Measurements from ENCODE around the gene HSPA13. TPM values are rescaled to one million over a fixed set of nuclear protein-coding genes. Genes with fewer than 3 reads are reported as not detected.
A peak's percentile ranks its signal among the peaks of the same experiment; 100 is the strongest.

The HSPA13 gene
- total RNA-seq, 1 experiment from 2014 or later, result 25.1 TPM

GRCh38 chr21:14361958-14362357 is 21.0 kb downstream of the HSPA13 start:
- ChIA-PET POLR2A (ENCODE audit: unreplicated experiment) (no interaction called here), CTCF (no interaction called here)
- Histone ChIP-seq H3K79me2 (ENCODE audit: low read length) (no peaks in the 10 kb centered on the region), H3K9me2 (replicated peaks; ENCODE audit: low read length) (no peaks in the 10 kb centered on the region), H3K27me3 (ENCODE audit: low read length) (peaks cover 46% of the 10 kb centered on the region), H3K4me3 (ENCODE audit: low read length) (no peak overlapping the region), H3K9ac (ENCODE audit: low read length) (no peak overlapping the region), H3K9me3 (ENCODE audit: low read length) (no peaks in the 10 kb centered on the region), H4K20me1 (ENCODE audit: low read length) (no peaks in the 10 kb centered on the region), H2AFZ (ENCODE audit: low read length) (no peak overlapping the region), H3F3A (ENCODE audit: low read length, unreplicated experiment) (no peaks in the 10 kb centered on the region), H3K4me2 (ENCODE audit: low read length) (no peak overlapping the region), H3K36me3 (ENCODE audit: low read depth, low read length) (no peaks in the 10 kb centered on the region), H3K27ac (ENCODE audit: low read length) (no peak overlapping the region), H3K4me1 (ENCODE audit: insufficient read depth, low read length) (no peaks in the 10 kb centered on the region)
- DNase-seq (peak; percentile 24), ATAC-seq (no peak; the same call in 1 of the 2 replicates)
- intact Hi-C loops (cut with micrococcal nuclease), result no loop called here
- TF ChIP-seq EZH2phosphoT487 (IDR thresholded peaks at IDR 0.05; ENCODE audit: borderline replicate concordance, low read length) (no peak), EZH2 (IDR thresholded peaks at IDR 0.05; ENCODE audit: low read length, unreplicated experiment) (no peak), CTCF (conservative IDR thresholded peaks at IDR 0.05; ENCODE audit: low read depth, low read length) (no peak)
- no TSS peak for BruUV-seq (replicated peaks)

- DNase-seq (peak; percentile 27), ATAC-seq (no peak)
- peaks cover 53% of the 10 kb centered on the region for H3K27me3 ChIP-seq (ENCODE audit: low read length)
- no peaks in the 10 kb centered on the region for H4K20me1 ChIP-seq (ENCODE audit: low read length)
- intact Hi-C loops (cut with micrococcal nuclease), result no loop called here
- no peaks in the 10 kb centered on the region for H3F3A ChIP-seq (ENCODE audit: low read length, unreplicated experiment)
- no peak overlapping the region for H2AFZ ChIP-seq (ENCODE audit: low read length)
- BruUV-seq (replicated peaks), result no TSS peak
- H3K27ac ChIP-seq (ENCODE audit: low read length), result no peak overlapping the region
- CTCF ChIA-PET, result no interaction called here
- no peak overlapping the region for H3K4me2 ChIP-seq (ENCODE audit: low read length)
- no peak overlapping the region for H3K4me3 ChIP-seq (ENCODE audit: low read length)
- no peaks in the 10 kb centered on the region for H3K9me2 ChIP-seq (replicated peaks; ENCODE audit: low read length)
- H3K36me3 ChIP-seq (ENCODE audit: low read depth, low read length), result no peaks in the 10 kb centered on the region
- POLR2A ChIA-PET (ENCODE audit: unreplicated experiment), result no interaction called here
- H3K79me2 ChIP-seq (ENCODE audit: low read length), result no peaks in the 10 kb centered on the region
- H3K9me3 ChIP-seq (ENCODE audit: low read length), result no peaks in the 10 kb centered on the region
- no peaks in the 10 kb centered on the region for H3K4me1 ChIP-seq (ENCODE audit: insufficient read depth, low read length)
- no peak overlapping the region for H3K9ac ChIP-seq (ENCODE audit: low read length)
- TF ChIP-seq EZH2 (IDR thresholded peaks at IDR 0.05; ENCODE audit: low read length, unreplicated experiment), result no peak
- TF ChIP-seq CTCF (conservative IDR thresholded peaks at IDR 0.05; ENCODE audit: low read depth, low read length), result no peak
These were observed 24.2 kb downstream of the HSPA13 start for GRCh38 chr21:14358775-14359174.

GRCh38 chr21:14356746-14357145 is 26.2 kb downstream of the HSPA13 start:
- no peaks in the 10 kb centered on the region for H3K4me1 ChIP-seq (ENCODE audit: insufficient read depth, low read length)
- H4K20me1 ChIP-seq (ENCODE audit: low read length), result no peaks in the 10 kb centered on the region
- H3K4me3 ChIP-seq (ENCODE audit: low read length), result no peak overlapping the region
- no peak overlapping the region for H3K27ac ChIP-seq (ENCODE audit: low read length)
- peaks cover 53% of the 10 kb centered on the region for H3K27me3 ChIP-seq (ENCODE audit: low read length)
- H3K9ac ChIP-seq (ENCODE audit: low read length), result no peak overlapping the region
- no peak overlapping the region for H3K4me2 ChIP-seq (ENCODE audit: low read length)
- TF ChIP-seq EZH2phosphoT487 (IDR thresholded peaks at IDR 0.05; ENCODE audit: borderline replicate concordance, low read length) (no peak), EZH2 (IDR thresholded peaks at IDR 0.05; ENCODE audit: low read length, unreplicated experiment) (no peak), CTCF (conservative IDR thresholded peaks at IDR 0.05; ENCODE audit: low read depth, low read length) (no peak)
- intact Hi-C loops (cut with micrococcal nuclease), result no loop called here
- BruUV-seq (replicated peaks), result no TSS peak
- DNase-seq, result no peak
- no peaks in the 10 kb centered on the region for H3K9me3 ChIP-seq (ENCODE audit: low read length)
- no peaks in the 10 kb centered on the region for H3K36me3 ChIP-seq (ENCODE audit: low read depth, low read length)
- no peak overlapping the region for H2AFZ ChIP-seq (ENCODE audit: low read length)
- ATAC-seq, result no peak
- CTCF ChIA-PET, result no interaction called here
- no peaks in the 10 kb centered on the region for H3F3A ChIP-seq (ENCODE audit: low read length, unreplicated experiment)
- POLR2A ChIA-PET (ENCODE audit: unreplicated experiment), result no interaction called here
- no peaks in the 10 kb centered on the region for H3K79me2 ChIP-seq (ENCODE audit: low read length)
- H3K9me2 ChIP-seq (replicated peaks; ENCODE audit: low read length), result no peaks in the 10 kb centered on the region

Data from PC-3 (cell line).